H1 (cell line): ENCODE data around the gene R3HDM2. TPM values are rescaled to one million over a fixed set of nuclear protein-coding genes. Genes with fewer than 3 reads are reported as not detected.

Source experiments
- BACH1 ChIP-seq: IDR thresholded peaks from 2 replicates; pipeline ENCODE4 v1.6.1; 2012; ENCODE audit warnings: low read length, improper control_type of control experiment
- BRCA1 ChIP-seq: IDR thresholded peaks from 2 replicates; pipeline ENCODE4 v1.6.1; 2012; ENCODE audit warnings: low read depth, low read length, improper control_type of control experiment
- CBX5 ChIP-seq: fragments of 300-800, 300-1000 bp; sonication (generic); IDR thresholded peaks from 2 replicates; pipeline ENCODE4 v1.7.1; 2016; ENCODE audit warnings: antibody characterized with exemption, low read length, low read depth
- CBX8 ChIP-seq: fragments of 300-800, 300-1000 bp; sonication (generic); IDR thresholded peaks from 2 replicates; pipeline ENCODE4 v1.7.1; 2016; ENCODE audit warnings: low read depth, low read length, borderline replicate concordance
- CREB1 ChIP-seq: IDR thresholded peaks from 2 replicates; pipeline ENCODE4 v1.6.1; 2012; ENCODE audit warnings: inconsistent platforms
- CTBP2 ChIP-seq: IDR thresholded peaks from 2 replicates; pipeline ENCODE4 v1.7.0; 2011; ENCODE audit warnings: borderline replicate concordance, mild to moderate bottlenecking, moderate library complexity, mixed read lengths, low read length; ENCODE audit not compliant: insufficient read depth, insufficient read length
- EZH2 ChIP-seq: fragments of 200-600 bp; sonication (generic); IDR thresholded peaks from 2 replicates; pipeline ENCODE4 v1.7.1; 2012; ENCODE audit warnings: low read depth, mild to moderate bottlenecking, moderate library complexity, low read length, inconsistent platforms; ENCODE audit not compliant: severe bottlenecking
- GABPA ChIP-seq: IDR thresholded peaks from 2 replicates; pipeline ENCODE4 v1.6.1; 2011; ENCODE audit warnings: mild to moderate bottlenecking, low read length, moderate library complexity, borderline replicate concordance; ENCODE audit not compliant: insufficient read depth
- GTF2F1 ChIP-seq: IDR thresholded peaks from 2 replicates; pipeline ENCODE4 v1.6.1; 2012; ENCODE audit warnings: low read depth, low read length, improper control_type of control experiment, borderline replicate concordance
- KDM5A ChIP-seq: fragments of 200-600 bp; IDR thresholded peaks from 2 replicates; pipeline ENCODE4 v1.7.1; 2012; ENCODE audit warnings: mild to moderate bottlenecking, low read length, inconsistent platforms, mixed read lengths
- MAFK ChIP-seq: IDR thresholded peaks from 2 replicates; pipeline ENCODE4 v1.6.1; 2012; ENCODE audit warnings: low read depth, mild to moderate bottlenecking, improper control_type of control experiment, low read length
- NRF1 ChIP-seq: IDR thresholded peaks from 2 replicates; pipeline ENCODE4 v1.6.1; 2011; ENCODE audit warnings: mild to moderate bottlenecking, low read depth, low read length, improper control_type of control experiment
- PHF8 ChIP-seq: fragments of 200-600 bp; sonication (generic); conservative IDR thresholded peaks from 2 replicates; pipeline ENCODE4 v1.7.1; 2012; ENCODE audit warnings: low read depth, mild to moderate bottlenecking, inconsistent platforms, low read length, moderate library complexity
- POLR2A ChIP-seq, 2 experiments: IDR thresholded peaks; 1 replicate in 1 of 2; 2 replicates in 1 of 2; pipeline ENCODE4 v1.6.1; 2011; ENCODE audit warnings: low read depth in 2 of 2, low read length in 2 of 2, mild to moderate bottlenecking in 2 of 2; ENCODE audit errors: control extremely low read depth in 1 of 2
- RAD21 ChIP-seq, 2 experiments: IDR thresholded peaks in 1 of 2; conservative IDR thresholded peaks in 1 of 2; 2 replicates each; pipeline ENCODE4 v1.6.1; 2011; ENCODE audit warnings: low read depth in 2 of 2, low read length in 2 of 2, improper control_type of control experiment in 1 of 2, inconsistent platforms in 1 of 2, mild to moderate bottlenecking in 1 of 2, moderate library complexity in 1 of 2
- RBBP5 ChIP-seq: IDR thresholded peaks from 2 replicates; pipeline ENCODE4 v1.7.1; 2012; ENCODE audit warnings: low read depth, mild to moderate bottlenecking, inconsistent platforms, low read length, moderate library complexity, borderline replicate concordance
- SP4 ChIP-seq: IDR thresholded peaks from 2 replicates; pipeline ENCODE4 v1.6.1; 2012; ENCODE audit warnings: low read length, inconsistent platforms
- TAF7 ChIP-seq: optimal IDR thresholded peaks from 2 replicates; pipeline ENCODE3; 2011; ENCODE audit warnings: low read depth, mild to moderate bottlenecking, inconsistent platforms, low read length, moderate library complexity, borderline replicate concordance
- TEAD4 ChIP-seq: IDR thresholded peaks from 2 replicates; pipeline ENCODE4 v1.6.1; 2012; ENCODE audit warnings: low read depth, low read length, inconsistent platforms, mixed read lengths
- YY1 ChIP-seq: IDR thresholded peaks from 2 replicates; pipeline ENCODE4 v1.6.1; 2011; ENCODE audit warnings: low read depth, mild to moderate bottlenecking, low read length
- polyA plus RNA-seq, 7 experiments: library from polyadenylated mRNA; depleted of rRNA in 3 of 7; stranded (reverse) in 5 of 7; unstranded in 2 of 7; fragments of >200 nt in 5 of 7; fragments of 200-250 nt in 2 of 7; gene quantifications; 1 replicate in 5 of 7; 2 replicates in 1 of 7; 4 replicates in 1 of 7; pipeline versions ENCODE4 v1.2.1 to v1.2.3, GENCODE V29; 2011 to 2013; ENCODE audit warnings: missing spikeins in 2 of 7, mixed read lengths in 2 of 7
- total RNA-seq: library from RNA; stranded (reverse); fragmentation: NEBNext Ultra II Directional; extraction: Animal tissue kit (Norgen Biotek cat#: 25700); gene quantifications from 2 replicates; pipeline ENCODE4 v1.2.1, GENCODE V29; 2021
- TF ChIP-seq, protein P1 (sequence below): IDR thresholded peaks from 2 replicates; pipeline ENCODE4 v1.6.1; 2011; ENCODE audit warnings: low read depth, mild to moderate bottlenecking, low read length; ENCODE audit not compliant: insufficient read depth
- TF ChIP-seq, protein P2 (sequence below): IDR thresholded peaks from 2 replicates; pipeline ENCODE4 v1.6.1; 2012; ENCODE audit warnings: inconsistent platforms
- TF ChIP-seq, protein P3 (sequence below): IDR thresholded peaks from 2 replicates; pipeline ENCODE4 v1.6.1; 2012; ENCODE audit warnings: inconsistent platforms

R3HDM2 gene
- total and polyA plus RNA-seq, 2 of the 8 experiments (the other 6 are each of a cell fraction or from before 2014, with no cell fraction given) = 25.6 to 27.0 TPM

DNA sequence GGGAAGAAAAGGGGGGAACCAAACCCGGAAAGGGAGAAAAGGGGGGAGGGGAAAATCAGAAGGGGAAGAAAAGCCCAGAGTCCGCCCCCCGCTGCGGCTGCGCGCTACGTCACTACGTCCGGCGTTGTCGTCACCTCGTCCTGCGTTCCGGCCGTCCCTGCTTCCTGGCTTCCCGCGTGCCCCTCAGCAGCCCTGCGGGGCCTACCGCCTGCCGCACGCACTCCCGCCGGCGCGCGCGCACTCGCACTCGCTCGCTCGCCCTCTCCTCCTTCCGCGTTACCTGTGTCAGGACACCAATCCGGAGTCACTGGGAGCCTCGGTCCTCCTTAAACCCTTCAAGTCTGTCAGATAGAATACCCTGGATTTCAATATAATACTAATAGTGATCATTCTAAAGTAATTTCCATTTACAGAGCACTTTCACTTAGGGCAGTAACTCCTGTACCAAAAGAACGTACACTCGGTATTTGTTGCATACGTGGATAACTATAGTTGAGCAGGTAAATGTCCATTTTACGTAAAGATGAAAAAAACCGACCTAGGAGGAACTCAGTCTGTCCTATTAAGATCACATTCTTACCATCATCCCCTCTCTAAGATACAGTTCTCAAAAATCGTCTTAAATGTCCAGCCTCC lies at the start of gene R3HDM2 (continued):
- TF ChIP-seq MAFK (no peak), BRCA1 (no peak), CREB1 (peak; percentile 97), BACH1 (peak; percentile 29; the same call in 1 of the 2 replicates), RAD21 (IDR thresholded peaks at IDR 0.05 in 1 of 2, conservative IDR thresholded peaks at IDR 0.05 in 1 of 2; ENCODE audit: low read depth in 2 of 2, low read length in 2 of 2) (no peak), PHF8 (no peak; the same call in 1 of the 2 replicates), RBBP5 (no peak), KDM5A (no peak), CBX8 (no peak), TEAD4 (peak; percentile 74; the same call in 1 of the 2 replicates), EZH2 (no peak), NRF1 (0 out of 2 replicates have a peak, but pooled peaks have one; percentile 14), POLR2A (IDR thresholded peaks at IDR 0.05; ENCODE audit: control extremely low read depth in 1 of 2, low read depth in 2 of 2, low read length in 2 of 2) (peak in 1 of 2 experiments; percentile 87; a peak in 2 of 3 replicates), YY1 (no peak), CTBP2 (no peak), GTF2F1 (no peak), CBX5 (no peak), SP4 (no peak), GABPA (no peak), TAF7 (no peak)
- TF ChIP-seq, protein P1, sequence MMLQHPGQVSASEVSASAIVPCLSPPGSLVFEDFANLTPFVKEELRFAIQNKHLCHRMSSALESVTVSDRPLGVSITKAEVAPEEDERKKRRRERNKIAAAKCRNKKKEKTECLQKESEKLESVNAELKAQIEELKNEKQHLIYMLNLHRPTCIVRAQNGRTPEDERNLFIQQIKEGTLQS = no peak
- TF ChIP-seq, protein P2, sequence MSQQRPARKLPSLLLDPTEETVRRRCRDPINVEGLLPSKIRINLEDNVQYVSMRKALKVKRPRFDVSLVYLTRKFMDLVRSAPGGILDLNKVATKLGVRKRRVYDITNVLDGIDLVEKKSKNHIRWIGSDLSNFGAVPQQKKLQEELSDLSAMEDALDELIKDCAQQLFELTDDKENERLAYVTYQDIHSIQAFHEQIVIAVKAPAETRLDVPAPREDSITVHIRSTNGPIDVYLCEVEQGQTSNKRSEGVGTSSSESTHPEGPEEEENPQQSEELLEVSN = peak; percentile 96
- TF ChIP-seq, protein P3, sequence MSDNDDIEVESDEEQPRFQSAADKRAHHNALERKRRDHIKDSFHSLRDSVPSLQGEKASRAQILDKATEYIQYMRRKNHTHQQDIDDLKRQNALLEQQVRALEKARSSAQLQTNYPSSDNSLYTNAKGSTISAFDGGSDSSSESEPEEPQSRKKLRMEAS = peak; percentile 98
